ENCODE results near the gene CMIP.

CMIP gene

DNA sequence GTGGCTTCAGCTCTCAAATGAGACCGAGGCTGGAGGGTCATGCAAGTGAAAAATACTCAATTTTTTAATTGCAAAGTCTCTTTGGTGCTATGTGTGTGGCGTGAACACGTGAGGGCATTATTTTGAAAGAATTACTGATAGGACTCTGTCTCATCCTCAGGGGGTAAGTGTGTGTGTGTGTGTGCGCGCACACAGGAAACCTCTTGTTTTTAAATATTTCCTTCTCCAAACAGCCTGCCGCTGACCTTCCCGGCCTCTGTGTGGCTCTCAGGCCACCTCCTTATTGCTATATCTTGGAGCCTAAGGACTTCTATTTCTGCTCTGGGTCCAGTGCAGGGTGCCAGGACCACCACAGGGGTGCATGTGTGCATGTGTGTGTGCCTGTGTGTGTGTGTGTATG is 99.7 kb downstream of the CMIP start:
- Histone ChIP-seq H4K20me1 (ENCODE audit: low read depth, low read length) (no peaks in the 10 kb centered on the region), H3K79me2 (ENCODE audit: insufficient read depth, low read length) (peaks cover 30% of the 10 kb centered on the region), H3K27ac (ENCODE audit: low read depth, low read length) (no peak overlapping the region), H3K27me3 (ENCODE audit: low read length) (no peaks in the 10 kb centered on the region), H3F3A (ENCODE audit: insufficient read depth) (no peaks in the 10 kb centered on the region), H3K4me2 (ENCODE audit: low read depth, low read length, poor library complexity, severe bottlenecking) (no peak overlapping the region), H3K36me3 (ENCODE audit: low read length) (no peaks in the 10 kb centered on the region), H2AFZ (ENCODE audit: low read depth, low read length, severe bottlenecking) (no peak overlapping the region), H3K4me3 (ENCODE audit: insufficient read depth, low read length, poor library complexity, severe bottlenecking) (no peak overlapping the region), H3K9me2 (replicated peaks; ENCODE audit: insufficient read depth, low read length) (no peaks in the 10 kb centered on the region), H3K9me3 (ENCODE audit: insufficient read depth, low read length) (no peaks in the 10 kb centered on the region), H3K9ac (ENCODE audit: low read length) (no peak overlapping the region)
- TF ChIP-seq, protein P1, sequence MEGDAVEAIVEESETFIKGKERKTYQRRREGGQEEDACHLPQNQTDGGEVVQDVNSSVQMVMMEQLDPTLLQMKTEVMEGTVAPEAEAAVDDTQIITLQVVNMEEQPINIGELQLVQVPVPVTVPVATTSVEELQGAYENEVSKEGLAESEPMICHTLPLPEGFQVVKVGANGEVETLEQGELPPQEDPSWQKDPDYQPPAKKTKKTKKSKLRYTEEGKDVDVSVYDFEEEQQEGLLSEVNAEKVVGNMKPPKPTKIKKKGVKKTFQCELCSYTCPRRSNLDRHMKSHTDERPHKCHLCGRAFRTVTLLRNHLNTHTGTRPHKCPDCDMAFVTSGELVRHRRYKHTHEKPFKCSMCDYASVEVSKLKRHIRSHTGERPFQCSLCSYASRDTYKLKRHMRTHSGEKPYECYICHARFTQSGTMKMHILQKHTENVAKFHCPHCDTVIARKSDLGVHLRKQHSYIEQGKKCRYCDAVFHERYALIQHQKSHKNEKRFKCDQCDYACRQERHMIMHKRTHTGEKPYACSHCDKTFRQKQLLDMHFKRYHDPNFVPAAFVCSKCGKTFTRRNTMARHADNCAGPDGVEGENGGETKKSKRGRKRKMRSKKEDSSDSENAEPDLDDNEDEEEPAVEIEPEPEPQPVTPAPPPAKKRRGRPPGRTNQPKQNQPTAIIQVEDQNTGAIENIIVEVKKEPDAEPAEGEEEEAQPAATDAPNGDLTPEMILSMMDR (IDR thresholded peaks at IDR 0.05; ENCODE audit: insufficient read depth, low read length, poor library complexity, severe bottlenecking): no peak
- TF ChIP-seq EZH2phosphoT487 (conservative IDR thresholded peaks at IDR 0.05; ENCODE audit: low read length): no peak

DNA sequence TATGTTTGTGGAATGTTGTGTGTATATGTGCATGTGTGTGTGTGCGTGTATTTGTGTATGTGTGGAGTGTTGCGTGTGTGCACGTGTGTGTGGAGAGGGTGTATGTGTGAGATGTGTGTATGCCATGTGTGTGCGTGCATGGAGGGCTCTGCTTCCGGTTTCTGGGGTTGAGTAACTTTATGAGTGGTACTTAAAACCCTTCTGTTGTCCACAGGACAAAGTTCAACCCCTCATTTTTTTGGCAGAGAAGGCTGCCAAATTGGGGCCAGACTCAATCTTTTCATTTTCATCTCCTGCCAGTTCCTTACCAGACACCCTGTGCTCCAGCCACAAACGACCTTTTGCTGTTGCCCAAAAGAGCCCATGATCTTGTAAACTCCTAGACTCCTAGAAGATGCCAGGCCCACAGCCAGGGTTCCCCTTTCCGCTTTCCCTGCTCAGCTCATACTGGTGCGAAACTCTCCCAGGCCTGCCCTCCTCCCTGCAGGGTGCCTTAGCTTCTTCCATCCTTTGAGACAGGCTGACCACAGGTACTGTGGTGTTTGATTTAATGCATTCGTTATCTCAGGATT is 100.2 kb downstream of the CMIP start:
- H3K4me3 ChIP-seq (ENCODE audit: insufficient read depth, low read length, poor library complexity, severe bottlenecking): no peak overlapping the region
- H3K4me2 ChIP-seq (ENCODE audit: low read depth, low read length, poor library complexity, severe bottlenecking): no peak overlapping the region
- no peaks in the 10 kb centered on the region for H3K9me3 ChIP-seq (ENCODE audit: insufficient read depth, low read length)
- peaks cover 30% of the 10 kb centered on the region for H3K79me2 ChIP-seq (ENCODE audit: insufficient read depth, low read length)
- no peak for TF ChIP-seq EZH2phosphoT487 (conservative IDR thresholded peaks at IDR 0.05; ENCODE audit: low read length)
- TF ChIP-seq, protein P1 (IDR thresholded peaks at IDR 0.05; ENCODE audit: insufficient read depth, low read length, poor library complexity, severe bottlenecking): no peak
- no peaks in the 10 kb centered on the region for H3K27me3 ChIP-seq (ENCODE audit: low read length)
- no peak overlapping the region for H3K9ac ChIP-seq (ENCODE audit: low read length)
- no peak overlapping the region for H3K27ac ChIP-seq (ENCODE audit: low read depth, low read length)
- no peaks in the 10 kb centered on the region for H3K9me2 ChIP-seq (replicated peaks; ENCODE audit: insufficient read depth, low read length)
- no peaks in the 10 kb centered on the region for H3K36me3 ChIP-seq (ENCODE audit: low read length)
- no peak overlapping the region for H2AFZ ChIP-seq (ENCODE audit: low read depth, low read length, severe bottlenecking)
- no peaks in the 10 kb centered on the region for H3F3A ChIP-seq (ENCODE audit: insufficient read depth)
- H4K20me1 ChIP-seq (ENCODE audit: low read depth, low read length): no peaks in the 10 kb centered on the region

DNA sequence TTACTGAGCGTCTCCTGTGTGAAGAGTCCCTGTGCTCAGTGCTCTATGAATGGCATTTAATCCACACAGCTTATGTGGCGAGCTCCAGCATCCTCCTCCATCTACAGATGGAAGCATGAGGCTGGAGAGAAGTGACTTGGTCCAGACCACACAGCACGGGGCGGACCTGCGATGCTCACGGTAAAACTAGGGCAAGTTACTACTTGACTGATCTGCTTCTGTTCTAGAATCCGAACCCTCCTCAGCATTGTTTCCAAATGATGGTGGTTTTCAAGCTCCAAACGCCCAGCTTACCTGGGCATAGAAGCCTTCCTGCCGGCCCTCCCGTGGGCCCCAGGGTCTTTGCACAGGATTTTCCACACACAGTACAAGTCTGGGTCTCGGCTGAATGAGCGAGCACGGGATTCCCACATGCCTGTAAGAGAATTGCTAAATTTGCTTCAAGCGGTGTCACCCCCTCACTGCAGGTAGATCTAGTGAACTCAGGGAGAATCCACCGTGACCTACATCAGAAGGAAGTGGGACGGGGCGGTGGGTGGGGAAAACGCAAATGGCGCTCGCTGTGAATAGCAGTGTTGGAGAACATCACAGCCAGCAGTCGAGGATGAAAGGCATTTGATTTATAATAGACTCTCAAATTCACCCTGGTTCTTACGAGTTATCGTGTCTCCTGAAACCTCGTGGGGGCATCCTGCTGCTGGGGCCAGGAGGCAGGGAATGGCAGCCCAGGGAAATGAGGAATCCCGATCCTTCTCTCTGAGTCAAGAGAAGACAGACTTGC is 101.1 kb downstream of the CMIP start:
- H4K20me1 ChIP-seq (ENCODE audit: low read depth, low read length): no peaks in the 10 kb centered on the region
- no peaks in the 10 kb centered on the region for H3F3A ChIP-seq (ENCODE audit: insufficient read depth)
- TF ChIP-seq, protein P1 (IDR thresholded peaks at IDR 0.05; ENCODE audit: insufficient read depth, low read length, poor library complexity, severe bottlenecking): no peak
- no peaks in the 10 kb centered on the region for H3K9me2 ChIP-seq (replicated peaks; ENCODE audit: insufficient read depth, low read length)
- no peak overlapping the region for H3K9ac ChIP-seq (ENCODE audit: low read length)
- no peaks in the 10 kb centered on the region for H3K9me3 ChIP-seq (ENCODE audit: insufficient read depth, low read length)
- no peak overlapping the region for H3K4me3 ChIP-seq (ENCODE audit: insufficient read depth, low read length, poor library complexity, severe bottlenecking)
- H3K27me3 ChIP-seq (ENCODE audit: low read length): no peaks in the 10 kb centered on the region
- H2AFZ ChIP-seq (ENCODE audit: low read depth, low read length, severe bottlenecking): no peak overlapping the region
- no peak overlapping the region for H3K27ac ChIP-seq (ENCODE audit: low read depth, low read length)
- no peaks in the 10 kb centered on the region for H3K36me3 ChIP-seq (ENCODE audit: low read length)
- peaks cover 30% of the 10 kb centered on the region for H3K79me2 ChIP-seq (ENCODE audit: insufficient read depth, low read length)
- no peak overlapping the region for H3K4me2 ChIP-seq (ENCODE audit: low read depth, low read length, poor library complexity, severe bottlenecking)
